ENCODE data around the gene IRF8. TPM values are rescaled to one million over a fixed set of nuclear protein-coding genes. Genes with fewer than 3 reads are reported as not detected.

IRF8 gene
- total and polyA plus RNA-seq, 2 donors (not counting 1 experiment from before 2014, with no cell fraction given) = 0.14 TPM; not detected in 1

DNA sequence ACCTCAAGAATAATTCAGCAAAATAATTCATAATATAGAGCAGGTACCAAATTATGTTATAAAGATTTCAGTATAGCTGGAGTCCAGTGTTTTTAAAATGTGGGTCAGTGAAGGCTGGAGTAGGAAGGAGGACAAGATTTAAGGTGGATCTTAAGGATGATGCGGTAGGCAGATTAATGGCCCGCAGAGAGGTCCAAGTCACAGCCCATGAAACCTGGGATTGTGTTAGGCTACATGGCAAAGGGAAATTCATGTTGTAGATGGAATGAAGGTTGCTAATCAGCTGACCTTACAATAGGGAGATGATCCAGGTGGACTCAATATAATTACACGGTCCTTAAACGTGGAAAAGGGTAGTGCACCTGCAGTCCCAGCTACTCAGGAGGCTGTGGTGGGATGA, 6.2 kb upstream of the IRF8 start:
- H3K4me1 ChIP-seq (ENCODE audit: control insufficient read depth, extremely low read depth, insufficient read depth, low read length) = no peaks in the 10 kb centered on the region
- no peaks in the 10 kb centered on the region for H3K9me3 ChIP-seq (ENCODE audit: control insufficient read depth, insufficient read depth, low read depth, low read length)
- H2AFZ ChIP-seq (ENCODE audit: low read length) = no peak overlapping the region
- no peak overlapping the region for H3K27ac ChIP-seq (ENCODE audit: insufficient read depth, low read length)
- no peaks in the 10 kb centered on the region for H3K79me2 ChIP-seq (ENCODE audit: control insufficient read depth, insufficient read depth, low read length)
- no peaks in the 10 kb centered on the region for H4K20me1 ChIP-seq (ENCODE audit: control insufficient read depth, extremely low read depth, insufficient read depth, low read length)
- DNase-seq (ENCODE audit: low read depth in 2 of 2) = no peak
- H3K4me3 ChIP-seq (replicated peaks in 1 of 4; ENCODE audit: control extremely low read depth in 1 of 4, insufficient read depth in 1 of 4, low read depth in 3 of 4, low read length in 4 of 4) = no peak overlapping the region
- H3K4me2 ChIP-seq (ENCODE audit: extremely low read depth, insufficient read depth, low read length) = no peak overlapping the region
- H3K36me3 ChIP-seq (ENCODE audit: control insufficient read depth, insufficient read depth, low read length) = no peaks in the 10 kb centered on the region
- H3K9ac ChIP-seq (ENCODE audit: insufficient read depth, low read length) = no peak overlapping the region
- no peak for TF ChIP-seq EZH2 (IDR thresholded peaks at IDR 0.05; ENCODE audit: low read length, missing control alignments)
- TF ChIP-seq, protein P1, sequence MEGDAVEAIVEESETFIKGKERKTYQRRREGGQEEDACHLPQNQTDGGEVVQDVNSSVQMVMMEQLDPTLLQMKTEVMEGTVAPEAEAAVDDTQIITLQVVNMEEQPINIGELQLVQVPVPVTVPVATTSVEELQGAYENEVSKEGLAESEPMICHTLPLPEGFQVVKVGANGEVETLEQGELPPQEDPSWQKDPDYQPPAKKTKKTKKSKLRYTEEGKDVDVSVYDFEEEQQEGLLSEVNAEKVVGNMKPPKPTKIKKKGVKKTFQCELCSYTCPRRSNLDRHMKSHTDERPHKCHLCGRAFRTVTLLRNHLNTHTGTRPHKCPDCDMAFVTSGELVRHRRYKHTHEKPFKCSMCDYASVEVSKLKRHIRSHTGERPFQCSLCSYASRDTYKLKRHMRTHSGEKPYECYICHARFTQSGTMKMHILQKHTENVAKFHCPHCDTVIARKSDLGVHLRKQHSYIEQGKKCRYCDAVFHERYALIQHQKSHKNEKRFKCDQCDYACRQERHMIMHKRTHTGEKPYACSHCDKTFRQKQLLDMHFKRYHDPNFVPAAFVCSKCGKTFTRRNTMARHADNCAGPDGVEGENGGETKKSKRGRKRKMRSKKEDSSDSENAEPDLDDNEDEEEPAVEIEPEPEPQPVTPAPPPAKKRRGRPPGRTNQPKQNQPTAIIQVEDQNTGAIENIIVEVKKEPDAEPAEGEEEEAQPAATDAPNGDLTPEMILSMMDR (conservative IDR thresholded peaks at IDR 0.05 in 1 of 2, IDR thresholded peaks at IDR 0.05 in 1 of 2; ENCODE audit: low read depth in 1 of 2, low read length in 2 of 2) = no peak
- peaks cover 12% of the 10 kb centered on the region for H3K27me3 ChIP-seq (ENCODE audit: control insufficient read depth, insufficient read depth, low read length)

DNA sequence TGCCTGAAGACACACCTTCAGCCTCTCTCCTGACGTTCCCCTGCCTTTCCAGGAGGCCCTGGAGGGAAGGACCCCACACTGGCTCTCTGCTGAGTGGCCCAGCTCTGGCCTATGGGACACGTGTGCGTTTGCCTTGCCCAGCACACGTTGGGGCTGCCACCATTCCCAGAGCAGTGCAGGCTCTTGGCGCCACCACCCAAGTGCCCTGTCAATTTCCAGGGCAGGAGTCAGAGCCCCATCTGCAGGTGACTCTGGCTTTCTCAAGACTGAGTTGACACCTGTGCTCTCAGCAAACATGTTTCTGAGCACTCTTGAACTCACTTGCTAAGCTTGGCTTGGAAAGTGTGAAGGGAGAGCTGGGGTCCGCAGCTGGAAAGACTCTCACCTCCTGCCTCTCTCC, 4.7 kb upstream of the IRF8 start:
- no peaks in the 10 kb centered on the region for H3K79me2 ChIP-seq (ENCODE audit: control insufficient read depth, insufficient read depth, low read length)
- no peaks in the 10 kb centered on the region for H4K20me1 ChIP-seq (ENCODE audit: control insufficient read depth, extremely low read depth, insufficient read depth, low read length)
- no peaks in the 10 kb centered on the region for H3K36me3 ChIP-seq (ENCODE audit: control insufficient read depth, insufficient read depth, low read length)
- H3K9me3 ChIP-seq (ENCODE audit: control insufficient read depth, insufficient read depth, low read depth, low read length) = no peaks in the 10 kb centered on the region
- no peak for DNase-seq (ENCODE audit: low read depth in 2 of 2)
- TF ChIP-seq, protein P1 (conservative IDR thresholded peaks at IDR 0.05 in 1 of 2, IDR thresholded peaks at IDR 0.05 in 1 of 2; ENCODE audit: low read depth in 1 of 2, low read length in 2 of 2) = no peak
- no peak for TF ChIP-seq EZH2 (IDR thresholded peaks at IDR 0.05; ENCODE audit: low read length, missing control alignments)
- H3K27me3 ChIP-seq (ENCODE audit: control insufficient read depth, insufficient read depth, low read length) = peaks cover 27% of the 10 kb centered on the region
- H3K4me2 ChIP-seq (ENCODE audit: extremely low read depth, insufficient read depth, low read length) = no peak overlapping the region
- H3K27ac ChIP-seq (ENCODE audit: insufficient read depth, low read length) = no peak overlapping the region
- no peak overlapping the region for H2AFZ ChIP-seq (ENCODE audit: low read length)
- H3K9ac ChIP-seq (ENCODE audit: insufficient read depth, low read length) = no peak overlapping the region
- H3K4me3 ChIP-seq (replicated peaks in 1 of 4; ENCODE audit: control extremely low read depth in 1 of 4, insufficient read depth in 1 of 4, low read depth in 3 of 4, low read length in 4 of 4) = no peak overlapping the region
- H3K4me1 ChIP-seq (ENCODE audit: control insufficient read depth, extremely low read depth, insufficient read depth, low read length) = no peaks in the 10 kb centered on the region

DNA sequence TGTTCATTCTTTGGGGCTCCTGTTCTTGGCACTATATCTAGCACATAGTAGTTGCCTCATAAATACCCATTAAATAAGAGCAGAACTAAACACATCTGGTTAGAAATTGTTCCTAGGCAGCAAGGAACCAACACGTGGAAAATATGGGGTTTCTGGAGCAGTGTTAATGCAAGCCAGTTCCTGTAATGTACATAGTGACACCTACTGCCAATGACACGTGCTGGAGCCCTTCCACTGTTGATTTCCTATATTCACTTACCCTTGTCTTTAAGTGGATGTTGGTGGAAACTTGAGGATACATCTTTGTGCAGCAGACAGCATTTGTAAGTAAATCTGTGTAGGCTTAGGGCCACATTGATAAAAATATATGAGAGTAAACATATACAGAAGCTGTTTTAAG, 1.6 kb upstream of the IRF8 start:
- Histone ChIP-seq H3K79me2 (ENCODE audit: control insufficient read depth, insufficient read depth, low read length) (no peaks in the 10 kb centered on the region), H3K4me2 (ENCODE audit: extremely low read depth, insufficient read depth, low read length) (no peak overlapping the region), H3K27me3 (ENCODE audit: control insufficient read depth, insufficient read depth, low read length) (peaks cover 46% of the 10 kb centered on the region), H3K4me3 (replicated peaks in 1 of 4; ENCODE audit: control extremely low read depth in 1 of 4, insufficient read depth in 1 of 4, low read depth in 3 of 4, low read length in 4 of 4) (no peak overlapping the region), H3K4me1 (ENCODE audit: control insufficient read depth, extremely low read depth, insufficient read depth, low read length) (no peaks in the 10 kb centered on the region), H3K36me3 (ENCODE audit: control insufficient read depth, insufficient read depth, low read length) (no peaks in the 10 kb centered on the region), H3K9ac (ENCODE audit: insufficient read depth, low read length) (no peak overlapping the region), H2AFZ (ENCODE audit: low read length) (no peak overlapping the region), H3K27ac (ENCODE audit: insufficient read depth, low read length) (no peak overlapping the region), H4K20me1 (ENCODE audit: control insufficient read depth, extremely low read depth, insufficient read depth, low read length) (no peaks in the 10 kb centered on the region), H3K9me3 (ENCODE audit: control insufficient read depth, insufficient read depth, low read depth, low read length) (no peaks in the 10 kb centered on the region)
- no peak for DNase-seq (ENCODE audit: low read depth in 2 of 2)
- no peak for TF ChIP-seq EZH2 (IDR thresholded peaks at IDR 0.05; ENCODE audit: low read length, missing control alignments)
- TF ChIP-seq, protein P1 (conservative IDR thresholded peaks at IDR 0.05 in 1 of 2, IDR thresholded peaks at IDR 0.05 in 1 of 2; ENCODE audit: low read depth in 1 of 2, low read length in 2 of 2) = no peak
